Nephron progenitor cell (in vitro differentiated cells): ENCODE data around the gene SLC9A6.
"Not testable (repeated sequence)": the region's sequence is repeated elsewhere in the genome, so short reads cannot be mapped to it uniquely, and the experiment has no call there.

ENCODE experiments used
- DNase-seq: peaks from one replicate; pipeline ENCODE4 v3.0.0; 2021
- H3K27ac Mint-ChIP-seq: 2 replicates; pipeline ENCODE4 v1.8.0; 2021; ENCODE audit warnings: mild to moderate bottlenecking, moderate library complexity, mixed read lengths
- H3K27me3 Mint-ChIP-seq: 2 replicates; pipeline ENCODE4 v1.8.0; 2021; ENCODE audit warnings: mild to moderate bottlenecking, low read depth, mixed read lengths; ENCODE audit not compliant: poor library complexity
- H3K36me3 Mint-ChIP-seq: 2 replicates; pipeline ENCODE4 v1.8.0; 2021; ENCODE audit warnings: low read depth, mixed read lengths
- H3K4me1 Mint-ChIP-seq: 2 replicates; pipeline ENCODE4 v1.8.0; 2021; ENCODE audit warnings: mixed read lengths
- H3K4me3 Mint-ChIP-seq: 2 replicates; pipeline ENCODE4 v1.8.0; 2021; ENCODE audit warnings: mild to moderate bottlenecking, moderate library complexity, mixed read lengths
- H3K9me3 Mint-ChIP-seq: 2 replicates; pipeline ENCODE4 v1.8.0; 2021; ENCODE audit warnings: mild to moderate bottlenecking, moderate library complexity, mixed read lengths
- TF ChIP-seq, protein P1 (sequence below): fragments of 200-600 bp; sonication (generic); IDR thresholded peaks from 2 replicates; pipeline ENCODE4 v1.5.0; 2021; ENCODE audit warnings: antibody characterized with exemption

SLC9A6 gene

GRCh38 chrX:136086521-136086920 is 101.3 kb downstream of the SLC9A6 start:
- H3K36me3 Mint-ChIP-seq, result no peaks in the 10 kb centered on the region
- DNase-seq, result no peak
- H3K27me3 Mint-ChIP-seq, result peaks cover 4% of the 10 kb centered on the region
- H3K4me3 Mint-ChIP-seq, result no peak overlapping the region
- no peaks in the 10 kb centered on the region for H3K4me1 Mint-ChIP-seq
- H3K27ac Mint-ChIP-seq, result no peak overlapping the region
- TF ChIP-seq, protein P1, sequence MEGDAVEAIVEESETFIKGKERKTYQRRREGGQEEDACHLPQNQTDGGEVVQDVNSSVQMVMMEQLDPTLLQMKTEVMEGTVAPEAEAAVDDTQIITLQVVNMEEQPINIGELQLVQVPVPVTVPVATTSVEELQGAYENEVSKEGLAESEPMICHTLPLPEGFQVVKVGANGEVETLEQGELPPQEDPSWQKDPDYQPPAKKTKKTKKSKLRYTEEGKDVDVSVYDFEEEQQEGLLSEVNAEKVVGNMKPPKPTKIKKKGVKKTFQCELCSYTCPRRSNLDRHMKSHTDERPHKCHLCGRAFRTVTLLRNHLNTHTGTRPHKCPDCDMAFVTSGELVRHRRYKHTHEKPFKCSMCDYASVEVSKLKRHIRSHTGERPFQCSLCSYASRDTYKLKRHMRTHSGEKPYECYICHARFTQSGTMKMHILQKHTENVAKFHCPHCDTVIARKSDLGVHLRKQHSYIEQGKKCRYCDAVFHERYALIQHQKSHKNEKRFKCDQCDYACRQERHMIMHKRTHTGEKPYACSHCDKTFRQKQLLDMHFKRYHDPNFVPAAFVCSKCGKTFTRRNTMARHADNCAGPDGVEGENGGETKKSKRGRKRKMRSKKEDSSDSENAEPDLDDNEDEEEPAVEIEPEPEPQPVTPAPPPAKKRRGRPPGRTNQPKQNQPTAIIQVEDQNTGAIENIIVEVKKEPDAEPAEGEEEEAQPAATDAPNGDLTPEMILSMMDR, result no peak
- peaks cover 38% of the 10 kb centered on the region for H3K9me3 Mint-ChIP-seq

DNA sequence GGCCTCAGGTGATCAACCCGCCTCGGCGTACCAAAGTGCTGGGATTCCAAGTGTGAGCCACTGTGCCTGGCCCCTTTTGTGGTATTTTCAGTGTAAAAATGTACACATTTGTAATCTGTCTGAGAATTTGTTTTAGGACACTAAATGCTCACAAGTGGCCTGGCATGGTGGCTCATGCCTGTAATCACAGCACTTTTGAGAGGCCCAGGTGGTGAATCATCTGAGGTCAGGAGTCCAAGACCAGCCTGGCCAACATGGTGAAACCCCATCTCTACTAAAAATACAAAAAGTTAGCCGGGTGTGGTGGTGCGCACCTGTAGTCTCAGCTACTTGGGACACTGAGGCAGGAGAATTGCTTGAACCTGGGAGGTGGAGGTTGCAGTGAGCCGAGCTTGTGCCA is 106.7 kb downstream of the SLC9A6 start:
- not testable (repeated sequence) for DNase-seq, H3K4me1 Mint-ChIP-seq

DNA sequence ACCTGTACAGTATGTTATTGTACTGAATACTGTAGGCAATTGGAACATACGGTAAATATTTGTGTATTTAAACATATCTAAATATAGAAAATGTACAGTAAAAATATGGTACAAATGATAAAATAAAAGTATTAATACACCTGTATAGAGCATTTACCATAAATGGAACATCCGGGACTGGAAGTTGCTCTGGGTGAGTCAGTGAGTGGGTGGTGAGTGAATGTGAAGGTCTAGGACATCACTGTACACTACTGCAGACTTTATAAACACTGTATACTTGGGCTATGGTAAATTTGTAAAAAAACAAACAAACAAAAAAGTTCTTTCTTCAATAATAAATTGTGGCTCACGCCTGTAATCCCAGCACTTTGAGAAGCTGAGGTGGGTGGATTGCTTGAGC is 109.7 kb downstream of the SLC9A6 start:
- H3K27me3 Mint-ChIP-seq, result peaks cover 4% of the 10 kb centered on the region
- no peak overlapping the region for H3K27ac Mint-ChIP-seq
- no peaks in the 10 kb centered on the region for H3K36me3 Mint-ChIP-seq
- H3K9me3 Mint-ChIP-seq, result peaks cover 36% of the 10 kb centered on the region
- no peak for DNase-seq
- no peak overlapping the region for H3K4me3 Mint-ChIP-seq
- TF ChIP-seq, protein P1, result no peak
- no peaks in the 10 kb centered on the region for H3K4me1 Mint-ChIP-seq

More for the DNA sequence above, 106.7 kb downstream of the SLC9A6 start:
- H3K27ac Mint-ChIP-seq, H3K36me3 Mint-ChIP-seq, H3K27me3 Mint-ChIP-seq, H3K4me3 Mint-ChIP-seq: not testable (repeated sequence)
- H3K9me3 Mint-ChIP-seq, result peaks cover 32% of the 10 kb centered on the region
